Trophoblast cell (in vitro differentiated cells and primary cell): Measurements from ENCODE around the gene HNRNPU.
A peak's percentile ranks its signal among the peaks of the same experiment; 100 is the strongest.

Experiments
- DNase-seq, 2 donors: peaks; one replicate each; pipeline ENCODE4 v3.0.0-alpha.2; 2016
- H2AFZ ChIP-seq: 2 replicates; pipeline ENCODE4 v1.6.1; 2013; ENCODE audit warnings: low read length, moderate library complexity, mild to moderate bottlenecking; ENCODE audit not compliant: insufficient read depth, poor library complexity
- H2AK5ac ChIP-seq: 2 replicates; pipeline ENCODE4 v1.6.1; 2013; ENCODE audit warnings: mild to moderate bottlenecking, low read length
- H2BK120ac ChIP-seq: 2 replicates; pipeline ENCODE4 v1.6.1; 2013; ENCODE audit warnings: low read length, mild to moderate bottlenecking, moderate library complexity; ENCODE audit not compliant: insufficient read depth, poor library complexity
- H2BK12ac ChIP-seq: 2 replicates; pipeline ENCODE4 v1.6.1; 2013; ENCODE audit warnings: mild to moderate bottlenecking, low read length, moderate library complexity
- H2BK5ac ChIP-seq: 2 replicates; pipeline ENCODE4 v1.6.1; 2013; ENCODE audit warnings: low read length, low read depth, moderate library complexity, mild to moderate bottlenecking; ENCODE audit not compliant: poor library complexity
- H3K14ac ChIP-seq: 2 replicates; pipeline ENCODE4 v1.6.1; 2013; ENCODE audit warnings: mild to moderate bottlenecking, low read length
- H3K18ac ChIP-seq: 2 replicates; pipeline ENCODE4 v1.6.1; 2013; ENCODE audit warnings: mild to moderate bottlenecking, low read length
- H3K23ac ChIP-seq: 2 replicates; pipeline ENCODE4 v1.6.1; 2013; ENCODE audit warnings: low read length
- H3K27ac ChIP-seq: 2 replicates; pipeline ENCODE4 v1.5.1; 2013; ENCODE audit warnings: low read depth, mild to moderate bottlenecking, inconsistent platforms, low read length, moderate library complexity
- H3K27me3 ChIP-seq: 2 replicates; pipeline ENCODE4 v1.6.1; 2013; ENCODE audit warnings: inconsistent platforms, mild to moderate bottlenecking, low read length, moderate library complexity; ENCODE audit not compliant: insufficient read depth
- H3K36me3 ChIP-seq, 2 experiments: 1 replicate in 1 of 2; 2 replicates in 1 of 2; pipeline ENCODE4 v1.6.1; 2013; ENCODE audit warnings: low read length in 2 of 2, mild to moderate bottlenecking in 2 of 2, moderate library complexity in 1 of 2; ENCODE audit not compliant: insufficient read depth in 2 of 2, control insufficient read depth in 1 of 2
- H3K4ac ChIP-seq: 2 replicates; pipeline ENCODE4 v1.6.1; 2013; ENCODE audit warnings: low read depth, mild to moderate bottlenecking, low read length, moderate library complexity
- H3K4me1 ChIP-seq, 2 experiments: 1 replicate in 1 of 2; 2 replicates in 1 of 2; pipeline ENCODE4 v1.6.1; 2013; ENCODE audit warnings: low read length in 2 of 2, mild to moderate bottlenecking in 2 of 2, moderate library complexity in 1 of 2; ENCODE audit not compliant: insufficient read depth in 2 of 2, control insufficient read depth in 1 of 2
- H3K4me2 ChIP-seq: 2 replicates; pipeline ENCODE4 v1.6.1; 2013; ENCODE audit warnings: inconsistent platforms, mild to moderate bottlenecking, low read length, moderate library complexity
- H3K4me3 ChIP-seq: 2 replicates; pipeline ENCODE4 v1.5.1; 2013; ENCODE audit warnings: mild to moderate bottlenecking, low read depth, low read length, inconsistent platforms
- H3K79me1 ChIP-seq: one replicate; pipeline ENCODE4 v1.6.1; 2013; ENCODE audit warnings: low read length
- H3K79me2 ChIP-seq: 2 replicates; pipeline ENCODE4 v1.6.1; 2013; ENCODE audit warnings: low read length, mild to moderate bottlenecking; ENCODE audit not compliant: control insufficient read depth, insufficient read depth, poor library complexity
- H3K9ac ChIP-seq: 2 replicates; pipeline ENCODE4 v1.6.1; 2013; ENCODE audit warnings: mild to moderate bottlenecking, low read length
- H3K9me3 ChIP-seq: 2 replicates; pipeline ENCODE4 v1.6.1; 2013; ENCODE audit warnings: low read depth, mild to moderate bottlenecking, control low read depth, inconsistent platforms, low read length; ENCODE audit not compliant: insufficient read depth
- H4K12ac ChIP-seq: 2 replicates; pipeline ENCODE4 v1.6.1; 2013; ENCODE audit warnings: low read depth, mild to moderate bottlenecking, low read length, moderate library complexity
- H4K8ac ChIP-seq: 2 replicates; pipeline ENCODE4 v1.6.1; 2013; ENCODE audit warnings: low read depth, mild to moderate bottlenecking, low read length, moderate library complexity
- H4K91ac ChIP-seq: one replicate; pipeline ENCODE4 v1.6.1; 2013; ENCODE audit warnings: low read depth, mild to moderate bottlenecking, low read length, moderate library complexity
- WGBS: extraction: QIAGEN DNeasy Blood & Tissue Kit; methylation state at CpG from one replicate; pipeline ENCODE4 v1.1.7; 2013; ENCODE audit warnings: missing lambda C conversion rate; ENCODE audit not compliant: insufficient read length, insufficient coverage; ENCODE audit errors: extremely low coverage; 5-methylcytosine and 5-hydroxymethylcytosine counted together

Gene HNRNPU

DNA sequence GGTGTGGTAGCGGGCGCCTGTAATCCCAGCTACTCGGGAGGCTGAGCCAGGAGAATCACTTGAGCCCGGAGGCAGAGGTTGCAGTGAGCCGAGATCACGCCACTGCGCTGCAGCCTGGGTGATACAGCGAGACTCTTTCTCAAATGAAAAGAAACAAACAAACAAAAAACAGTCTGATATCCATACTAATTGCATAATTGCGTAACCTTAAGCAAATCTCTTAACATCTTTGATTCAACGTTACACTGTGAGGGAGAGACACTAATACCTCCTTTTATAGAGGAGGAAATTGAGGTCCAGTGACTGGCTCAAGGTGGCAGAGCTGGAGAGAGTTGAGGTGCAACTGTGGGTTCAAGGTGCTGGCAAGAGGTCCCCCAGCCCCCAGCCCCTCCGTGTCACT, 41.5 kb downstream of the HNRNPU start:
- Histone ChIP-seq H3K27me3 (no peaks in the 10 kb centered on the region), H4K8ac (no peak overlapping the region), H3K27ac (no peak overlapping the region), H3K9me3 (no peaks in the 10 kb centered on the region), H3K9ac (no peak overlapping the region), H4K91ac (no peak overlapping the region), H3K4me3 (no peak overlapping the region), H3K79me2 (no peaks in the 10 kb centered on the region), H2BK5ac (no peak overlapping the region), H3K79me1 (no peaks in the 10 kb centered on the region), H2AK5ac (no peak overlapping the region), H3K4me2 (no peak overlapping the region), H3K14ac (no peak overlapping the region), H3K4me1 (no peaks in the 10 kb centered on the region), H3K4ac (no peak overlapping the region), H2BK12ac (peak overlapping the region; percentile 5), H3K36me3 (no peaks in the 10 kb centered on the region), H3K23ac (no peak overlapping the region), H2AFZ (no peak overlapping the region), H2BK120ac (no peak overlapping the region), H4K12ac (no peak overlapping the region), H3K18ac (no peak overlapping the region)
- no CpG with 5 or more reads among the region's 11 CpGs for WGBS
- no peak for DNase-seq

- H3K18ac ChIP-seq: no peak overlapping the region
These were observed 43.2 kb downstream of the HNRNPU start for GRCh38 chr1:244821134-244821533.

DNA sequence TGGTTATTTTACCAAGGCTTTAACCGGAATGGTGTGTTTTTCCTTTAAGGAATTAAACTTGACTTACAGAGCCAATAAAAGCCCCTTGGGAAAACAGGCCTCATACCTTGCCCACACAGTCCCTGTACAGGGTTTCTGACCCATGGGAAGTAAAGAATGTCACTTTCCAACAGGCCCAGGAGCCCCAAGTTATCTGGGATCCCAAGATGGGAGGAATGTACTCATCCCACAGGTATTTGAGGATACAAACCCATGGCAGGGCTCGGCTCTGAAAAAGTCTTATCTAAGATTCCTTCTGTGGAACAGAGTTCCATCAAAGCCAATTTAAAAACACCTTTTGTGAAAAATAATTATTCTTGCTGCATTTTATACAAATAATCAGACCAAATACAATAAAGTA, 44.2 kb downstream of the HNRNPU start:
- Histone ChIP-seq H3K9me3 (no peaks in the 10 kb centered on the region), H3K18ac (no peak overlapping the region)
- WGBS: no CpG with 5 or more reads among the region's 2 CpGs

More at GRCh38 chr1:244821134-244821533, 43.2 kb downstream of the HNRNPU start:
- Histone ChIP-seq H4K91ac (no peak overlapping the region), H3K9ac (no peak overlapping the region), H3K27ac (peak overlapping the region; percentile 78), H2BK12ac (no peak overlapping the region), H3K79me2 (no peaks in the 10 kb centered on the region), H2BK5ac (peak overlapping the region; percentile 49), H2BK120ac (no peak overlapping the region), H3K14ac (no peak overlapping the region), H3K4ac (no peak overlapping the region), H4K12ac (no peak overlapping the region), H3K36me3 (no peaks in the 10 kb centered on the region), H3K23ac (no peak overlapping the region), H3K4me1 (peaks cover 3 to 4% of the 10 kb centered on the region in 2 experiments), H2AK5ac (no peak overlapping the region), H2AFZ (no peak overlapping the region), H3K9me3 (no peaks in the 10 kb centered on the region), H3K4me3 (no peak overlapping the region), H4K8ac (no peak overlapping the region), H3K79me1 (peaks cover 2% of the 10 kb centered on the region), H3K4me2 (peak overlapping the region; percentile 16), H3K27me3 (no peaks in the 10 kb centered on the region)
- DNase-seq: peak; percentile 37 to 76
- no CpG with 5 or more reads among the region's 3 CpGs for WGBS

DNA sequence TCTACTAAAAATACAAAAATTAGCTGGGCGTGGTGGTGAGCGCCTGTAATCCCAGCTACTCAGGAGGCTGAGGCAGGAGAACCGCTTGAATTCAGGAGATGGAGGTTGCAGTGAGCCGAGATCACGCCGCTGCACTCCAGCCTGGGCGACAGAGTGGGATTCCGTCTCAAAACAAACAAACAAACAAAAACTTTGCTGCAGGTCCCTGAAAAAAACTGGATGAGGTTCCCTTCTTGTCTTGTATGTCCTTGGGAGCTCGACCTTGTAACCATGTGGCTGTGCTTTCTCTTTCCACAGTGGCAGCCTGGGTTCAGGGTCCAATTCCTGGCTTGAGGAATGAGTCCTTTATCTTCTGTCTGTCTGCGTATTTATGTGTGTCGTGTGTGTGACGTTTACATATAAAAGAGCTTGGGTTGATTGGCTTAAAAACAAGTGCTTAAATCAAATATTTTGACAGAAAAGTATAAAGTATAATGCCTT, 46.9 kb downstream of the HNRNPU start:
- no peak for DNase-seq
- no peak overlapping the region for H3K27ac ChIP-seq
- no peak overlapping the region for H2AFZ ChIP-seq
- no peak overlapping the region for H4K12ac ChIP-seq
- no peak overlapping the region for H3K4ac ChIP-seq
- H3K79me2 ChIP-seq: no peaks in the 10 kb centered on the region
- no peaks in the 10 kb centered on the region for H3K36me3 ChIP-seq
- no peaks in the 10 kb centered on the region for H3K9me3 ChIP-seq
- no peak overlapping the region for H2AK5ac ChIP-seq
- no CpG with 5 or more reads among the region's 12 CpGs for WGBS
- peaks cover 2% of the 10 kb centered on the region for H3K79me1 ChIP-seq
- H2BK120ac ChIP-seq: no peak overlapping the region
- H3K18ac ChIP-seq: no peak overlapping the region
- no peak overlapping the region for H3K9ac ChIP-seq
- no peak overlapping the region for H4K91ac ChIP-seq
- H3K4me1 ChIP-seq: peaks cover 3 to 4% of the 10 kb centered on the region in 2 experiments
- no peak overlapping the region for H3K4me3 ChIP-seq
- no peak overlapping the region for H4K8ac ChIP-seq
- H3K23ac ChIP-seq: no peak overlapping the region
- H3K14ac ChIP-seq: peak overlapping the region; percentile 74
- peak overlapping the region; percentile 29 for H2BK5ac ChIP-seq
- H3K4me2 ChIP-seq: no peak overlapping the region
- H2BK12ac ChIP-seq: peak overlapping the region; percentile 81
- no peaks in the 10 kb centered on the region for H3K27me3 ChIP-seq

More for the DNA sequence above, 44.2 kb downstream of the HNRNPU start:
- Histone ChIP-seq H2AK5ac (no peak overlapping the region), H4K12ac (no peak overlapping the region), H3K4ac (no peak overlapping the region), H3K4me1 (peaks cover 3 to 4% of the 10 kb centered on the region in 2 experiments), H3K4me3 (no peak overlapping the region), H3K27ac (peak overlapping the region; percentile 71), H3K9ac (no peak overlapping the region), H3K36me3 (no peaks in the 10 kb centered on the region), H2BK5ac (no peak overlapping the region), H2BK12ac (no peak overlapping the region), H3K14ac (no peak overlapping the region), H3K4me2 (no peak overlapping the region), H3K79me1 (peaks cover 2% of the 10 kb centered on the region), H2AFZ (no peak overlapping the region), H3K23ac (no peak overlapping the region), H2BK120ac (no peak overlapping the region), H4K8ac (no peak overlapping the region), H3K79me2 (no peaks in the 10 kb centered on the region), H3K27me3 (no peaks in the 10 kb centered on the region), H4K91ac (no peak overlapping the region)
- DNase-seq: no peak
